HG02759 (cell line): ENCODE results near the gene POLR3K.
A peak's percentile ranks its signal among the peaks of the same experiment; 100 is the strongest.

ENCODE experiments used
- ATAC-seq: cut with Tn5 transposase; IDR thresholded peaks from one replicate; pipeline ENCODE4 v1.9.1; 2021; ENCODE audit warnings: mild to moderate bottlenecking, moderate library complexity; ENCODE audit not compliant: unreplicated experiment

Gene POLR3K

DNA sequence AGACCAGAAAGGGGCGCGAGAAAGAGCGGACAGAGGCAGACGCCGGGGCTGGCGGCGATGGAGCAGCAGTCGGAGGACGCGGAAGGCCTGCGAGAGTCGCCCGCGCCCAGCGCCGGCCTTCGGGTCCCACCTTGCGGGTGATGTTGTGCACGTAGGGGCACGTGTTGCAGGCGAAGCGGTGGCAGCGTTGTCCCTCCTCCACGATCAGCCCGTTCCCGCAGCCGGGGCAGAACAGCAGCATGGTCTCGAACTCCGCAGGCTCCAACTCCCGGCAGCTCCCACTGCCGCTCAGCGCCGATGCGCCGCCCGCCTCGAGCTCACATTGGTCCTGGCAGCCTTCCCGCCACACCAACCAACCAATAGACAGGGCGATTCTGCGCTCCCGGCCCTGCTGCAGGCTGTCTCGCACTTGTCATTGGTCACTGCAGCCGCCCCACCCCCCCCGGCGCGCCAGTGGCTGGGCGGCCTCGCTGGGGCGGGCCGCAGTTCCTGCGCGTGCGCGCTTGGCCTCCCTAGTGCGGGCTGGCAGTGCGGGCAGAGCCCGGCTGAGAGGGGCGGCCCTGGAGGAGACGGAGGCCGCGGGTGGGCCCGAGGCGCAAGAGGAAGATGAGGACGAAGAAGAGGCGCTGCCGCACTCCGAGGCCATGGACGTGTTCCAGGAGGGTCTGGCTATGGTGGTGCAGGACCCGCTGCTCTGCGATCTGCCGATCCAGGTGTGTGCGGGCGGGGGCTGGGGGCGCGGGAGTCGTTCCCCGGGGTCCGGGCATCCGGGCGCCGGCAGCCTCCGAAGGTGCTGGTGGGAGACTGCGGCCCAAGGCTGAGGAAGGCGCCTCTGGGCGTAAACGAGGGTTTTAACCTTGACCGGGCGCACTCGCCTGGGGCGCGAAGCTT lies at the start of gene POLR3K, which contains the start of gene SNRNP25:
Gene POLR3K, minus strand, starts transcription at position 263 of the 891 bp plus-strand sequence. Its CDS starts 22 bp downstream, at position 241.
Gene SNRNP25, plus strand, starts transcription at position 483 of the 891 bp plus-strand sequence. Its CDS starts 189 bp downstream, at position 672.
- peak; percentile 90 for ATAC-seq

DNA sequence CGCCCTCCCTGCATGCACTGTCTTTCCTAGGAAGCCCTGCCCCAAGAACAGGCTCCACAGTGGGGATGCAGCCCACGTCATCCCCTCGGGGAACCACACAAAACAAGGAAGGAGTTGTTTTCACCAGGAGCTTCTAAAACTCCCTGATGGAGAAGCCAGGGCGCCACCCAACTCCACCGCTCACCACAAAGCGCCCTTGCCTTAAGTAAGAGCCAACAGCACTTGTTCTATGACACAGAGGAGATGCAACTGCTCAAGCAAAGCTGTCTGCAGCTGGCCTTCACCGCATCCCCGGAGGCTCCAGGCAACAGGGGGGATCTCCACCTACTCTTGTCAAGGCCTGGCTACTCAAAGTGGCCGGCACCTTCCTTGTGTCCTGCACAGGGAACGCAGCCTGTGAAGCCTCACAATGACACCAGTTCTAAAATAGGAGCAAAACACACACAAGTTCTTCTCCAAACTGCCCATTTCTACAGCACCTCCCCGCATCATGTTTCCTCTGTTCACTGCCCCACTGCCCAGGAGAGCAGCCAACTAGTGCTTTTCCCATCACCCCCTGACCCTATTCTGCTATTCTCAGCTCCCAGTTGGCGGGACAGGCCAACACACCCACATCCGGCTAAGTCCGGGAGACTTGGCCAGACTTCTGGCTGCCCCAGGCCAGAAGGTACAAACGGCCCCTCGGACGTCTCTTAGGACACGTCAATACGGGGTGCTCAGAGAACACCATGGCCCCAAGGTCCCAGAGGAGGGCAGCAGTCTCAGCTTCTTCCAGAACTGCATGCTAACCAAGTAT lies 48.9 kb upstream of the POLR3K start:
- no peak for ATAC-seq

DNA sequence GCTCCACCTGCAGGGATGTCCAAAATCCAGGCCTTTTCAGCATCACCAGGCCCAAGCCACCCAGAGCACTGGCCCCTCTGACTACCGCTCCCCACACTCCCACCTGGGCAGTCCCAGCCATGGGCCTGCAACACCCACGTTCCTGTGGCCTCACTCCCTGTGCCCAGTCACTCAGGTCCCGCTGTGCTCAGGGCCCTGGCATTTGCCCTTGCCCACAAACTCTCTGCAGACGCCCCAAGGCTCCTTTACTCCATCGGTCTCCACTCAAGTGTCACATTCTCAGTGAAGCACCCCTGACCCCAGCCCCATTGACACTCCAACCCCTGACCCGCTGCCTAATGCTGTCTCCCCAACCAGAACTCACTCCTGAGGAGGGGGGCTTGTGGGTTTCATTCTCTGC lies 48.2 kb upstream of the POLR3K start:
- no peak for ATAC-seq

DNA sequence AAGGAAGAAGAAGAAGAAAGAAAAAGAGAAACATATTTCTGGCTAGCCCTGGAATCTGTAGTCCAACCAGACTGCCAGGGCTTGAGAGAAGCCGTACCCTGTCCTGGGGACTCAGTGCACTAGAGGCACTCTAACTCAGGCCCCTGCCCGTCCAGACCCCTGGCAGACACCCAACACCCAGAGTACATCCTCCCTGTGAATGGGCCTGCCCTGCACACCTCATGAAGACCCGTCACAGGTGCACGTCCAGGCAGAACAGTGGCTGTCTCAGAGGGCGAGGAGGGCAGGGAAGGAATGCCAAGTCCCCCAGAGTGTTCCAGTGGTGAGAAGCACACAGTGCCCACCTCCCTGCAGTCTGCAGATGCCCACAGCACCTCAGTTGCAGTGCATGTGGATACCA lies 47.6 kb upstream of the POLR3K start:
- ATAC-seq, result no peak

DNA sequence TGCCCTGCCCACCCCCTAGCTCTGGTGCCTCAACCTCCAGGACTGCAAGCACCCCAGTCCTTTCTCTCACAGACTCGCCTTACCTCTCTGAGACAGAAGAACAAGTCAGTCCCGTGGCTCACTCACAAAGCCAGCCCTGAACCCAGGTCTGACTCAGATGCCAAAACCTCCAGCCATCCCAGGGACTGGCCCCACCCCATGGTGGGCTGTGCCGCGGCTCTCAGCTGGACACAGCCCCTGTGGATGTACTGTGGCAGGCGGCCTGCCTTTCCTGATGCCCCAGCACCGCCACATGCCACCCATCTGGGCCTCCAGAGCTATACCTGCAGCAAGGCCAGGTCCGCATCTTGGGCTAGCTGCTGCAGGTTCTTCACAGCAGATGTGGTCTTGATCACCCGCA lies 44.4 kb upstream of the POLR3K start:
- ATAC-seq, result no peak

DNA sequence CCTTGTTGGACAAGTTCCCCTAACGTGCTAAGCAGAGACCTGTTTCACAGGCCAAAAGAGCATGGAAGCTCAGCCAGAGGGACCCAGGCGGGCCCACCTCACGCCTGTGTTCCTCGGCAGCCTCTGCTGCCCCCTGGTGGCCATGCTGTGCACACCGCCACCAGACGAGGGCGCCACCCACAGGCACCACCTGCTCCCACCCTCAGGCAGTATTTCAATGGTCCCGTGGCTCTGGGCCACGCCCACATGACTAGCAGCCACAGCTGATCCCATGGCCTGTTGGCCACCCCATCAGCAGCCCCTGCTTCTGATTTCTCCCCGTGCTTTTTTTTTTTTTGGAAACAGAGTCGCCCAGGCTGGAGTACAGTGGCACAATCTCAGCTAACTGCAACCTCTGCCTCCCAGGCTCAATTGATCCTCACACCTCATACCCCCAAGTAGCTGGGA lies 43.5 kb upstream of the POLR3K start:
- ATAC-seq, result peak; percentile 75

DNA sequence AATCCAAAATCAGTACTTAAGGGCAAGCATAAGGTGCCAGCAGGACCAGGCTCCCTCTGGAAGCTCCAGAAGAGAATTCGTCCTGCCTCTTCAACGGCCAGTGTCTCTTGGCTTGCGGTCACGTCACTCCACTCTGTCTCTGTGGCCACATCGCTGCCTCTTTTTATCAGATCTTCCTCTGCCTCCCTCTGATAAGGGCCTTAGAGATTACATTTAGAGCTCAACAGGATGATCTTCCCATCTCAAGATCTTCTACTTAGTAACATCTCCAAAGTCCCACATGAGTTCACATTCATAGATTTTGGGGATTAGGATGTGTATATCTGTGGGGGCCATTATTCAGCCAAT lies 41.5 kb upstream of the POLR3K start:
- no peak for ATAC-seq

DNA sequence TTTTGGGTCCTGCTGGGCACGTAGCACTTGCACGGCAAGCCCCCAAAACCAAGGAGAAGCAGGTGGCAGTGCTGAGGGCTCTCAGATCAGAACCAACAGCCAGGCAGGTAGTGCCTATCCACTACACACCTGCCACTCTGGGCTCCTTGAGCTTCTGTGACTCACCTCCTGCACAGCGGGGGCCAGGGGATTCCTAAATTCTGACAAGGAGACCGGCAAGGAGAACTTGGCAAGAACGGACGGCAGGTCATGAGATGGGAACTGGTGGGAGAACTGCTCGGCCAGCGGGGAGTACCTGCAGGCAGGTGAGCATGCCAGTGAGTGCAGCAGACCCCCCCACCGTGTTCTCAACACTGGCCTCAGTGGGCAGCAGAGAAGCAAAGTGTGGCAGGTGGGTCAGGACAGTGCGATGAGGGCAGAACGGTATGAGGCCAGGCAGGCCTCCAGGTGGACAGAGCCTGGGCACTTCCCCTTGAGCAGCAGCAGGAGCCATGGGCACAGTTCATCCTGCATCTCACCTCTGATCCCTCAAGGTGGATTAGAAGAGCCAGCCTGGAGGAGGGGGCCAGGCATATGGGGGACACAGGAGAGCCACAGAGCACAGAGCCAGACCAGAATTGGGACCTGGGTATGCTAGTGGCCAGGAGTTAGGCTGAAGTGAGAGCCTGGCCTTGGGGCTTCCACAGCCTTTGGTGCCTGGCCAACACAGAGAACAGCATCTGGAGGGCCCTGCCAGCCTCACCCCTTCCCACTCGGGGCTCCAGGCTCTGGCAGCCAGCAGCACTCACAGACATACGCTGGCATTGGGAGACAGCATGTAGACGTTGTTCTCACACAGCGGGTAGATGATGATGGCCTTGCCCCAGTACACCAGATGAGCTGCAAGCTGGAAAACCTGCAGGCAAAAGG lies 39.3 kb upstream of the POLR3K start:
- no peak for ATAC-seq

DNA sequence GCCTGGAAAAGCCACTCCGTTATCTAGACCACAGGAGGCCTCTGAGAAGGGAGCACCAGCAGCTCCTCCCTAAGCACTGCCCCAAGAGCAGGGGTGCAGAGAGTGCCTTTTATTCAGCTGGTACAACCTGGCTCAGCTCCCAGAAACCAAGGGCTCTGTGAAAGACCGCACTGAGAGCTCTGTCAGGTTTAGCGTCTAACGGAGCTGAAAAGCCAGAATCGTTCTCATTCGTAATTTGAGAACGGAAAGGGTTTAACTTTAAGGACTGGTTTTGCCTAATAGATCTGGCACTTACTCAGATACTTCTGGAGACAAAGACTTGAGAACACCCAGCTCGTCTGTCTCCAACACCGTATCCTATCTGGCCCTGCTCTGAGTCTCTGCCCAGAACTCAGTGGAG lies 38.1 kb upstream of the POLR3K start:
- ATAC-seq, result no peak

DNA sequence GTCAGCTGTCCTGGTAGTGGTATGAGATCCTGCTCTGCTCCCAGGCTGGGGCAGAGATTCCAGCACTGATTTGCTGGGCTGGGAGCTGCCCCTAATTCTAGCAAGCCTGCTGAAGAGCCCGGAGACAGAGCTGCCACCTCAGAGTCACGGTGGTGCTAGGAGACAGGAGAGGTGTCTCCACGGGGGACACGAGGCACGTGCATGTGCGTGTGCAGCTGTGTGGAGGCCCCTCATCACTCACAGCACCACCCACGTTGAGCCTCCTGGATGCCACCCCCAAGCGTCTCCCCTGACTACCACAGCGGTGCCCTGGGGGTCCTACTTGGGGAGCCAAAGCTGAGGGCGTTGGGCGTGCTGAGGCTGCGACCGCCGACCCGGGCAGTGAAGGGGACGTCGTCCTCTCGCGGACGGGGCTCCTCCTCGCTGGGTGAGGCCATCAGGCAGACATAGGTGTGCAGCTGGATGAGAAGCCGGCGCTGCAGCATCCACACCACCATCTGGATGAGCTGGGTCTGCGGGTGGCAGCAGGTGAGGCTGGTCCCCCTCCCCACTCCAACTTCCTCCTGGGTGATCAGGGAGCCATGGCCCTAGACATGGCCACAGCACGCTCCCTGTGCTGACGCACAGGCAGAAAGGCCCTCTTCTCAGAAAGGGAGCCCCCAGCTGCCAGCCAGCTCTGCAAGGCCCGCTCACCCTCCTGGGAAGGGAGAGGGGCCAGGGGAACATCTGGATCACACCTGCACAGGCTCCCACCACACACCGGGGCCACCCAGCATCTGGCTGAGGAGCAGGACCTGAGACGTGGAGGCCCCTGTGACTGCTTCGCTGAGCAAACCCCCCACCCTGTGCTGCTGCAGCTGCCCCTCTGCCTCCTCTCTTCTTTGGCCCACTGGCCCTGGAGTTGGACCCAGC lies 36.2 kb upstream of the POLR3K start:
- no peak for ATAC-seq

DNA sequence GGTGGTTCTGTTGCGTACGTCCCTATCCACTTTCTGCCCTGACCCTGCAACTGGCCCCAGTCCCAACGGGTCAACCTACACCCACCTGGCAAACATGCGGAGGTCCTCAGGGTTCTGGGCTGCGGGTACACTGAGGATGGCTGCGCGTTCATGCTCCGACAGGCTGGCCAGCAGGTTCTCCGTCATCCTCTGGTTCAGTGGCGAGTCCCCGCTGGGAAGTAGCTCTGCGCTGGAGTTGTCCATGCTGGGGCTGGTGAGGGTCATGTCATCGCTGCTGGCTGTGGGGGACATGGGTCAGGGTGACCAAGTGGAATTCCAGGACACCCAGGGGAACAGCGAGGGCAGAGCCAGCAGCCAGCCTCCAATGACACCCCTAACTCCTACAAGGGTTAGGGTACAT lies 35.2 kb upstream of the POLR3K start:
- no peak for ATAC-seq

DNA sequence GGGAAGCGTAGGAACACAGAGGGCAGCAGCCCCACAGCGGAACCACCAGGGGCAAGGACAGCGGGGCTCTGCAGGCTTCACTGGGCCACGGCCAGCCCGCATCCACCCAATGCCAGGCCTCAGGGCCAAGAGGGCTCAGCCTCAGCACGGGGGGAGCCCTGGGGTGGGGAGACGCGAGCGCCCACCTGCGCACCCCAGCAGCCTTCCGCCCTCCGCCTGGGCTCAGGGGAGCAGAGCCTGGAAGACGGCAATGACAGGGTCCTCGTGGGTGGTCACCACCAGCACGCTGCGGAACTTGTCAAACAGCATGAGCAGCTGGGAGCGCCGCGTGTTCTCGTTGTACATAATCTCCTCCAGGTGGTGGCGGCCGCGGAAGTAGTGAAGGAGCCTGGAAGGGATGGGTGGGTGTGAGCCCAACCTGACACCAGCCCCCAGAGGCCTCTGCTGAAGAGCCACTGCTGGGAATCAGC lies 33.1 kb upstream of the POLR3K start:
- no peak for ATAC-seq

DNA sequence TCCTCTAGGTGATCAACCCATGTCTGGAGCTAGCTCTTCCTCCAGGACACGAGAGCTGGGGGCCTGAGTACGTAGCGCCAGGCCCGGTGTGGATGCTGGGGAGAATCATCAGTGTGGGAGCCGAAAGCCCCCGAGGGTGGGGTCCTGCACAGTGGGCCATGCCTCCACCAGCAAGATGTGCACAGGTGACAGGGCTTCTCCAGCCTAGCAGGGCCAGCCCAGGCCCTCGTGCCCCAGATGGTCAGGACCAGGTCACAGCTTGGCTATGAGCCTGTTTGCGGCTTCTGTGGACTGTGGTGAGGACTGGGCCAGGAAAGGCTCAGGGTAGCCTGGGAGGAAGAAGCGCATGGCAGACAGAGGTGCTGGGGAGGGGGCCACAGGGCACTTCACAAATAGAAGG lies 32.5 kb upstream of the POLR3K start:
- no peak for ATAC-seq

DNA sequence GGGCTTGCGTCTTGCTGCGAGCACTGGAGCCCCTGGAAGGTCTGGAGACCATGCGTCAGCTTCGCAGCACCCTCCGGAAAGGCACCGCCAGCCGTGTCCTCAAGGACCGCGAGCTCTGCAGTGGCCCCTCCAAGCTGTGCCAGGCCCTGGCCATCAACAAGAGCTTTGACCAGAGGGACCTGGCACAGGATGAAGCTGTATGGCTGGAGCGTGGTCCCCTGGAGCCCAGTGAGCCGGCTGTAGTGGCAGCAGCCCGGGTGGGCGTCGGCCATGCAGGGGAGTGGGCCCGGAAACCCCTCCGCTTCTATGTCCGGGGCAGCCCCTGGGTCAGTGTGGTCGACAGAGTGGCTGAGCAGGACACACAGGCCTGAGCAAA lies 32.0 kb upstream of the POLR3K start:
- ATAC-seq, result no peak

DNA sequence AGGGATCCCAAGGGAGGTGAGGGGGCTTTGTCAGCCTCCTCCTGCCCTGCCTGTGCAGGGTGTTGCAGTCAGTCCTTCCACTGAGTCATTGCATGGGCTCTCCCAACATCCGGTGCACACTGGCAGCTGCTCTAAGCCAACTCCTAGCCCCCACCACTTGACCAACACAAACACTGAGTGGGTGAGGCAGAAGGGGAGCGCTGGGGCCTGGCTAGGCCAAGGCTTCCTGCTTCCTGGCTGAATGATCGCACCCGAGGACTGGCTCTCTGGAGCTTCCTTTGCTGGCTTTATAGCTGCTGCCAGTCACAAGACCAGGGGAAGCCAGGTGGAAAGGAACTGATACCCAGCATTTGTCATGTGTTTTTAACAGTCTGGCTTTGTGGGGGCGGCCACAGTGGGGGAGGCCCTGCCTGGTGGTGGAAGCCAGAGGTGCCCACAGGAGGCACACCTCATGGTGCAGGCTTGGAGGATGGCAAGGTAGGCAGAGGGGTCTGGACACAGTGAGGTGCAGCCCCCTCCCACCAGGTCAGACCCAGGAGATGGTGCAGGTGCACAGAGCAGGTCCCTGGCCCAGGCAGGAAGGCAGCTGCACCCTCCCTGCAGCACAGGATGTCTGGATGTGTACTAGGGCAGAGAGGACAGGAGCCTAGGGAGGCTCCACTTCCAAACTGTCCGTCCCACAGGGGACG lies 31.5 kb upstream of the POLR3K start:
- ATAC-seq, result peak; percentile 67

DNA sequence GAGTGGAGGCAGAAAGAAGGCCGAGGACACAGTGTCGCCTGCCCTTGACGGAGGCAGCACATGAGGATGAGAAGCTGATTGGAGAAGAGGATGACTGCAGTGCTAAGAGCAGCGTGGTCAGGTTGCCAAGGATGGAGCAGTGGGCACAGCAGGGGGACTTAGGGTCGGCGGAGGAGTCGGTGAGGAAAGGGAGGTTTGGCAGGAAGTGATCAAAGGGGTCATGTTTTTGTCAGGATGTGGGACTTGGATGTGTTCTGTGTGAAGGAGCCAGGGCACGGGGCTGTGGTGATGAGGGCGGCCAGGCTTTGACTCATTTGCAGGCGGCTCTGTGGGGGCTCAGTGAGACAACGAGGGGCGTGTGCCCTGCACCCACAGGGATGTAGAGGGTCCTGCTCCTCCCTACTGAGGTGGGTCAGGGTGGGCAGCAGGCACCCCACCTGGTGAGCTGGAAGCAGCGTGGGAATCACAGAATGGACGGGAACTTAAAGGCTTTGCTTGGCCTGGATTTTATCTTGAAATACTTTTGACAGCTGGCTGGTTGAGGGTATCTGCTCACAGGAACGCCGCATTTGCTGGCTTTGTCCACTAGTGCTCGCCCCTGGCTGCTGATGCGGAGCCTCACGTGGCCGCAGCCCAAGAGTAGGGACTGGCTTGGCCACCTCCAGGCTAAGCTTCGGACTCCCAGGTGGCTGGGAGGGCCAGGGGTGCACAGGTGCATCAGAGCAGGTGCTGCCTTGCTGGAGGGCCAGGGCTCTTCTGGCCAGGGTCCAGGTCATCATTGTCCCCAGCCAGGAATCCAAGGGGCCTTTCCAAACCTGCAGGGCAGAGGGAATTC lies 30.6 kb upstream of the POLR3K start:
- no peak for ATAC-seq

DNA sequence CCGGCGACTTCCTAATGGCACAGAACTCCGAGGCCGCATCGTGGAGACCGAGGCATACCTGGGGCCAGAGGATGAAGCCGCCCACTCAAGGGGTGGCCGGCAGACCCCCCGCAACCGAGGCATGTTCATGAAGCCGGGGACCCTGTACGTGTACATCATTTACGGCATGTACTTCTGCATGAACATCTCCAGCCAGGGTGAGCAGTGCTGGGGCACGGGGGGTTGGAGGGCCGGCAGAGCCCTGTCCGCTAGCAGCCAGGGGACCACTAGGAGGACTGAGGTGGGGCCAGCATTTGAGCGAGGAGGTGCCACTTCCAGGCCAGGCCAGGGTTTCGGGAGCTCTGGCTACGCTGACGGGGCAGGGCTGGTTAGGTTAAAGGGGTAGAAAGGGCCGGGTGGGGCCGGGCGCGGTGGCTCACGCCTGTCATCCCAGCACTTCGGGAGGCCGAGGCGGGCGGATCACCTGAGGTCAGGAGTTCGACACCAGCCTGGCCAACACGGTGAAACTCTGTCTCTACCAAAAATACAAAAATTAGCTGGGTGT lies 29.7 kb upstream of the POLR3K start:
- ATAC-seq, result no peak
